ENCODE measurements around the gene NRARP.

NRARP gene

DNA sequence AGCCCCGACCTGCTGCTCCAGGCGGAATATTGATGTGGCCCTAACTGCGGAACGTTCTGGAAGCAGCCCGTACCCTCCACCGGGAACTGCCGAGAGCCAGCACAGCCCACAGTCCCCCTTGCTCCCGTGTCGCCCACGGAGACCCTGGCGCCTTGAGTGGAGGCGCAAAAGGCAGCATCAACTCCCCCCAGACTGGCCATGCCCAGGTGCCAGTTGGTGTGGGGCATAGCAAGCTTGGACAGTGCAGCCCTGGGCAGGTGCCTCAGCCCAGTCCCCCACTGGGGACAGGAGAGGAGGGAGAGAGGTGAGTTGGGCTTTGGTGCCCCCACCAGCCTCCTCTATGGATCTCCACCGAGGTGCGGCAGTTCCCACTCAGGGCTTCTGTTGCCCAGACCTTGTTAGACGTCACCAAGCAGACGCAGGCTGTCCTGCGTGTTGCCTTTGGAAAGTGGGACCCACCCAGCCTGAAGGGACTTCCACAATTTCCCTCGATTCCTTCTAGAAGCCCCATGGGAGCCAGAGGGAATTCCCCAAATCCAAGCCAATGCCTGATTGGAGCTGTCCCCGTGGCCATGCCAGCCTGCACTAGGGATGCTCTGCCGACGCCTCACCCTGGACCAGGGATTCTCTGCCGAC lies 19.8 kb upstream of the NRARP start:
- DNase-seq (ENCODE audit: low read depth in 2 of 2), result no peak

DNA sequence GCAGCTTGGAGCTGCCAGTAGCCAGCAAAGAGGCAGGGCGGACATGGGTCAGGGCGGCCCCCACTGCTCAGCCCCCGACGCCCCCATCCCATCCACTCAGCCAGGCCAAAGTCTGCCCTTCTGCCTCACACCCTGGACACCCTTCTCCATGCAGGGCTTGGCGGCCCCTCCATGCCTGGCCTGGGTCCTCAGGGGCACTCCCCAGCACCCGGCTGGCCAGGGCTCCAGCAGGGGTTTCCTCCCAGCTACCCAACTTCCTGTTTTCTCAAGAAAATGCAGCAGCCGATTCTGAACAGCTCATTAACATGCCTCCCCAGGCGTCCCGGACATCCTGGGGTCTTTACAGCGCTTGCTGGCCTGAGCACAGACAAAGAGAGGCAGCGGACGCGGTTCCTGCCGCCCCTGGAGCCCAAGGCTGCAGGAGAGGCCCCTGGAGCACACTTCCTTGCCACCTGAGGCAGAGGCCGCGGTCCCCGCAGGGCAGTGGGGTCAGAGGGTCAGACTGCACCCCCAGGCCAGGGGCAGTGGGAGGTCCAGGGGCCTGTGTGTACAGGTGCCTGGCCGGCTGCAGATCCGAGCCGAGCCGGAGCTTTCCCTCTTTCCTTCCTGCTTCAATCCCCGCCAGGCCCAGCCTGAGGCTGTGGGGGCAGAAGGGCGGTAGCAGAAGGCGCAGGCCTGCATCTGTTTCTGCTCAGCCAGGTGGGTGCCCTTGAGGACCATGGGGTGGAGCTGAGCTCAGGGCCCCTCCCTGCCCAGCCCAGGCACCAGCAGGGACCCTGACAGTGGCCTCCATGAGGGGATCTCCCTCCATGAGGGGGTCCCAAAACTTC lies 18.7 kb upstream of the NRARP start:
- no peak for DNase-seq (ENCODE audit: low read depth in 2 of 2)

DNA sequence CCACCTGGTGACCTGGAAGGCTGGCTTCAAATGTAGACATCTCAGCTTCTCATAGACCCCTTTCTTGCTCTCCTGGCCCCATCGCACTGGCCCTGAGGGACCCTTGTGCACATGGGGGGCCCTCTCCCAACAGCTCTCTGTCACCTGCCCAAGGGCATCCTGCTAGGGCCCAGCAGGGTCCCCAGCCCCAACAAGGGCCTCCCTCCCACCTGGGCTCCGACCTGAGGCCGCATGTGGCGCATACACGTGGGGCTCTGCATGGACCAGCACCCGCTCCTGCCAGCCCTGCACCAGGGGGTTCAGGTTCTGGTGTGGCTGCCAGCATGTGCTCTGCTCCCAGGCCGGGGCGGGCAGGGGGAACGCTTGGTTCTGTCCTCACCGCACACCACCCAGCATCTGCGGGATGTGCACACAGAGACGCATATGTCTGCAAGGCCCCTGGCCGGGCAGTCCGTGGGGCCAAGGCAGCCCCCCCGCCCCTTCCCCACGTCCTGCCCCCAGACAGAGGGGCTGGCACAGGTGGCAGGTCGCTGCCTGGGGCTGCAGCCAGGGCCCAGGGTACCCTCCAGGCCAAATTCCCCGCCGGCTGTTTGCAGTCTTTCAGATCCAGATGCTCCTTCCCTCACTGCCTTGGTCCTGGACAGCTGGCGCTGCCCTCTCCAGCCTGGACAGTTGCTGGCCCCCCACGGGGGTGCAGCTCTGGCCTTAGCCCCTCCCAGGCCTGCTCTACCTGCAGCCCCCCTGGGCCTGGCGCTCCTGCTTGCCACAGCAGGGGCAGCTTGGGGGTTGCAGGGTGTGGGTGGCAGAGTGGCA lies 17.9 kb upstream of the NRARP start:
- DNase-seq (ENCODE audit: low read depth in 2 of 2), result no peak

DNA sequence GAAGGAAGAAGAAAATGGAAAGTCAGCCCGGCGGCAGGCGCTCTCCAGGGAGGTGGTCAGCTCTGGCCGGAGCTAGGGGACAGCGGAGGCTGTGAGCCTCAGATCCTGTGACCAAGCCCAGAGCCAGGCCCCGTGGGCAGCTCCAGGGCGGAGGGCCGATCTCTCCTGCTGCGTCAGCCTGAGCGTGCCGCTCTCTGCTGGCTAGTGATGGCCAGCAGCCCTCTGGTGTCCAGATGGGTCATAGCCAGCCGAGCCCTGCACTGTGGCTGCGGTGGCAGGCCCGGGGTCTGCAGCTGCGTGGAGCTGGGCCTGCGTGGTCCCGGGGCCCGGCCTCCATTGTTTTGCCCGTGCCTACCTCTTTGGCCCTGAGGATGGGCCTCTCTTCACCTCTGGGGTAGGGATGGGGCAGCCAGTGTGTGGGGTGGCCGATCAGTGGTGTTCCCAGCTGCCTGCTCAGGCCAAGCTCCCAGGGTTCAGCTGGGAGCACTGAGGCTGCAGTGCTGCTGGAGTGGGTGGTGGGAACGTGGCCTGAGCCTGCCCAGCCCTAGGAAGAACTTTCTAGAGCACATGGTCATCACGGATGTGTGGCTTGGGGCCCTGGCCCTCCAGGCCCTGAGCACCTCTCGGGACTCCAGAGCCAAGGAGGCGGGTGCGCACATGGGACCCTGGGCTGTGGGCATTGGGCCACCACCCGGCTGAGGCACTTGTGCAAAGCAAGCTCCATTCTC lies 17.1 kb upstream of the NRARP start:
- DNase-seq (ENCODE audit: low read depth in 2 of 2), result no peak

DNA sequence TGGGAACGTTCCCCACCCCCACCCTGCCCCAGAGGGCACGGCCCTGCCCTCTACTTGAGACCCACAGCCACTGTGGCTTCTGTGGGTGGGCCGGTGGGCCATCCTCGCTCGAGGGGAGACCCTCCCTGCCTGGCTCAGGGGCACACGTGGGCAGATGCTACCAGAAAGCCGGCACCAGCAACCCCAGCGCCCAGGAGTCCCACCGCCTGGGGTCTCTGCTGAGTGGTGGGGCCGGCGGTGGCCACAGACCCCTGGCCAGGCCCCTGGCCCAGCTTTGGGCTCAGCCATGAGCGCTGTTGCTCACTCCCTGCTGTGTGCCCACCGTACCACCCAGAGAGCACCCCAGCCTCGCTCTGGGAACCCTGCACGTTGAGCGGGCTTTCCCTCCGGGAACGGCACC lies 16.5 kb upstream of the NRARP start:
- DNase-seq (ENCODE audit: low read depth in 2 of 2), result no peak

DNA sequence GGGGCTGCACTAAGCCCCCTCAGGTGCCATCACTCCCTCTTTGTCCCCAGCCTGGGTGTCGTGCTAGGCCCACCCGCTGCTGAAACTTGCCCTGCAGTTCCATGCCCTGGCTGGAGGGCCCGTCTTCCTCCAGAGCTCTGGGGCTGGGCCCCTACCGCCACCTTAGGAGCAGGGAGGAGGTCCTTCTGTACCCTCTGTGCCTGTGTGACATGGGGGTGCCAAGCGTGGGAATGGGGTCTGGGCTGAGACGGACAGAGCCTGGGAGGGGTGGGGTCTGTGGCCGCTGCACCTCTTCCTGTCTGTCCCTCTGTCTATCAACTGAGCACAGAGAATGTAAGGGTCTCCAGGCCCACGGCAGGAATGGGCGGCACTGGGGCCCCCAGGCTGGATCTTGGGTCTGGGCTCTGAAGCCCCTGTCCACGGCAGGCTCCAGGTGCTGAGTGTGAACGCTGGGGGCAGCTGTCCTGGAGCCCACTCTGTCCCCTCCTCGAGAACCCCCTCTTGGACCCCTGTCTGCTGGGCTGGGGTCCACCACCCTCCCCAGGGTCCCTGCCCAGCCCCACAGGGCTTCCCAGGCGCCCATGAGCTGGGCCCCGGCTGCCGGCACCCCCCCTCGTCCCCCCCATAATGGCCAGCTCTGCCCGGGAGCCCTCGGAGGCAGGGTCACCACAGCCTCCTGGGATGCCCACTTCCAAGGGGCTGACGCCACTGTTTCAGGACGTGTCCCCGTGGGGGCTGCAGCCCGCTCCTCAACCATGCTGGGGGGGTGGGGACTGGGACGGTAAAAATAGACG lies 15.8 kb upstream of the NRARP start:
- no peak for DNase-seq (ENCODE audit: low read depth in 2 of 2)

DNA sequence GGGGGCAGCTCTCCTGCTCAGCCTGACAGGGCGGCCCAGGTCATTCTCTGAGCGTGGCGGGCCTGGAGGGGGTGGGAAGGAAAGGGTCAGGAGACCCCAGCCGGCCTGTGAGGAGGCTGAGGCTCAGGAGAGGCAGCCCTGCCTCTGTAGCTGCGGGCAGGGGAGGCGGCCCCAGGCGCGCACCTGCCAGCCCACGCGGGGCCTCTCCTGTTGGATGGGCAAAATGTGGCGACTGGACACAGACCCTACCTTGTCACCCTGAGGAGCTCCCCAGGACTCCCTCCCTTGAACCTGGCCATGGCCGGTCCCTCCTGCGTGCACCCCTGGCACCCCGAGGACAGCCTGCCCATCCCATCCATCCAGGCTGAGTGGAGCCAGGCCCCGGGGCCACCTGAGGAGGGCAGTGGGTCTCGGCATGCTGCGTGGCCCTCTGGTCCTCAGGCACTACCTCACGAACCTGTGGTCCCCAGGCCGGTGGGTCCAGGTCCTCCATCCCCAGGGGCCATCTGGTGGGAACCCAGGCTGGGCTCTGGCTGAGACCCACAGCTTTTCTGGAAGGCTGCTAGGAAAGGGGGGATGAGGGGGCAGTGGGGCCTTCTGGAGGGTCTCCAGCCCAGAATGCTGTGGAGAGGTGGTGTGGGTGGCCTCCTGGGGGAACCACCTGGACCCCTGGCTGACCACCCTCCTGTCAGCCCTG lies 15.1 kb upstream of the NRARP start:
- no peak for DNase-seq (ENCODE audit: low read depth in 2 of 2)

DNA sequence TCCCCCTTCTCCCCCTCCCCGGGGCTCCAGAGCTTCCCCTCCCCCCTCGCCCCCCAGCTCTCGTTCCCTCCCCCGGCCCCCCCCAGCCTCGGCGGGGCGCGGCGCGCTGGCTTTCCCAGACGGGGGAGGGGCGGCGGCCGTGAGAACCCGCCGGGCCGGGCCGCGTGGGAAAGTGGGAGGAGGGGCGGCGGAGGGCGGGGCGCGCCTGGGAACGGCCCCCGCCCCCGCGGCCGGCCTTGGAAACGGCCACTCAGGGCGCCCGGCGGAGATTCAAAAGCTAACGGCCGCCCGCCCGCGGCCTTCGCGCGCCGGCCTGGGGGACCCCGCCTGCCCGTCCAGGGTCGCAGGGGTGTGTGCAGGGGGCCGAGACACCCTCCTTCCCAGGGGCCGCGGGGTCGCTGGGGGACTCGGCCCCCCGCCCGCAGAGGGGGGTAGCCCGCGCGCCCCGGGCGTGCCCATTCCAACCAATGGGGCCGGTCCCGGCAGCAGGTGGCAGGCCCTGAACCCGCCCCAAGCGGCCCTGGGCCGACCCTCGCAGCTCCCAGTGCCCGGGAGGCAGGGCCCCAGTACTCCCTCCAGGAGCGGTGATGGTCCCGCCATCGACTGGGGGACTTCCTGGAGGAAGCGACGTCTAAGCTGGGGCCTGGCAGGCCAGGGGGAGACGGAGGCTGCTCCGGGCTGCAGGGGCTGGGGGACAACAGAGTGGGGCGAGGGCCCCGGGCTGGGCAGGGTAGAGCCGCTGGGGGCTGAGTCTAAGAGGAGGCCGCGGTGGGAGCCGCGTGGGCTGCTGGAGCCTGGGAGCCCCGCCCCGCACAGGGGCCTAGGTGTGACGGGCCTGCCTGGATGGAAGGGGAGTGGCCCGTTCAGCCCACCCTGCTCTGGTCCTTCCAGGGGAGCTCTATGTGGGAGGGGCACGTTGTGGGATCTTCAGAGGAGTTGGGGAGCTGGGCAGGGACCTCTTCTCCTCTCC lies 14.2 kb upstream of the NRARP start:
- DNase-seq (ENCODE audit: low read depth in 2 of 2), result no peak

DNA sequence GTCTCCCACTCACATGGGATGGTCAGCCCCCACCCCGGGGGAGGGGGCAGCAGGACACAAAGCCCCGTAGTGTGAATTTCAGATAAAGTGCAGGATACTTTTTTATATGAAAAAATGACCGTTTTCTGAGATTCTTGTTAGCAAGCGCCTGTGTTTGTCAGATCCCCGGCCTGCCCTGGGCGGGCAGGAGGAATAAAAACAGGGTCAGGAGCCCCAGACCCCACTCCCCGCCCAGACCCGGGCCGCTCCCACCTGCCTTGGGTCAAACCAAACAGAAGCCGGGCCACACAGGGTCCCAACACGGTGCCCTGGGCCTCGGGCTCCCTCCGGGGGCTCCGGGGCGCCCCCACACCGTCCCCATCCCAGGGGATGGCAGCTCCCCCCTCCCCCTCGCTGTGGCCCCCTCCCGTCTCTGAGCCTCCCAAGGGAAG lies 13.5 kb upstream of the NRARP start:
- no peak for DNase-seq (ENCODE audit: low read depth in 2 of 2)

DNA sequence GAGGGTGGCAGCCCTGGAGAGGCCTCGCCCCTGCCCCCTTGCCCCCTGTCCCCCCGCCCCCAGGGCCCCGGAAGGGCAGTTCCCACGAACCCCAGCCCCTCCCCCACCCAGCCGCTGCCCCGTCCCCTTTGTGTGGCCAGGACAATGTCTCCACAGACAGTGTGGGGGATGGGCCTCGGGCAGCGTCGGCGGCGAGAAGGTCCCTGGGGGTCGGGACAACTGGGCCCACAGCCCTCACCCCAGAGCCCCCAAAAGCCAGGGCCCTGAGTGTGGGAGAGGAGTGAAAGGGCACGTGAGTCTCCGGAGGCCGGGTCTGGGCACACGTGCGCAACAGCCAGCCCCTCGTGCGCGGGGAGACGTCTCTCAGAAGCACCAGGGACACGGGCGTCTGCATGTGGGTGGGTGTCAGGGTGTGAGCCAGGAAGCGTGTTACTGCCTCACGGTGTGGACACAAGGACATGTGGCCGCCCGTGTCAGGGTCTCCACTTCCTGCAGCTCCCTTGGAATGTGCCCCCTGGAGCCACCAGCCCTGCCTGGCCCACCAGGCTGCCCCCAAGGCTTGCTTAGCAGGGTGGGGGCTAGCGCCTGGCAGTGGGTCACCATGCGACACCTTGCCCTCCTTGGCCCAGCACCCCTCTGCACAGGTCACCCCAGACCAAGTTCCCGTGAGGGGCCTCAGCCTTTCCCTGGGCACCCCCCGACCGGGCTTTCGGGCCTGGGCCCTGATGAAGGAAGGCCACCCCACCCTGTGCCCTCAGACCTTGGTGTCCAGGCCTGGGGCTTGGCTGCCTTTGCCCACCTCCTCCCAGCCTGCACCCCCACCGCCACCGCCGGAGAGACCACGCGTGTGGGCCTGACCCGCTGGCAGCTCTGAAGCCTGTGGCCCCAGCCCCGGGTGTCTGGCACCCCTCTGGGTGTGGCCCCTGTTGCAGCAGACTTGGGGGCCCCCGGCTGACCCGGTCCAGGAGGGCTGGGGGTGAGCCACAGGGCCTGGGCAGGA lies 12.8 kb upstream of the NRARP start:
- DNase-seq (ENCODE audit: low read depth in 2 of 2), result no peak

DNA sequence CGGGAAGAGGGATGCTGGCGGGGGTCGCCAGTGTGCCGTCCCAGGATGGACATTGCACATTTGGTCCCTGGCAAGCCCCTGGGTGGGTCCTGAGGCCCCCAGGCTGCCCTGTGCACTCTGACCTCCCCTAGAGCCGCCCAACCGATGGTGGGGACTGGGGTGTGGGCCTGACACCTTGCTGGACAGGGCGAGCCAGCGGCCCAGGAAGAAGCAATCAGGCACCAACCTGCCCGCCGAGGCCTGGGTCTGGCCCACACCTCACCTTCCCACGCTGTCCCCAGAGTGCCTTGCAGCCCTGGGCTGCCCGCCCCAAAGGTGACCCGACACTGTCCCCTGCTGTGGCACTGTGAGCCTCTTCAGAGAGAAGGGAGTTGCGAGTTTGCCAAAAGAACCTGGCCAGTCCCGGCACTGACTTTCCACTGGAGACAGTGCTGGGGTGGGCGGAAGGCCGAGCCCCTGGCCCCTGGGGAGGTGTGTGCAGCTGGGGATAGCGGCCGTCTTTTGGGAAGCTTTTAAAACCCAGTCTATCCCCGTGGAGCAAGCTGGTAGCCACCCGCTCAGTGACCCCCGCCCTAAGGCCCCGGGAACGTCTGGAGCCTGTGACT lies 12.0 kb upstream of the NRARP start:
- no peak for DNase-seq (ENCODE audit: low read depth in 2 of 2)

DNA sequence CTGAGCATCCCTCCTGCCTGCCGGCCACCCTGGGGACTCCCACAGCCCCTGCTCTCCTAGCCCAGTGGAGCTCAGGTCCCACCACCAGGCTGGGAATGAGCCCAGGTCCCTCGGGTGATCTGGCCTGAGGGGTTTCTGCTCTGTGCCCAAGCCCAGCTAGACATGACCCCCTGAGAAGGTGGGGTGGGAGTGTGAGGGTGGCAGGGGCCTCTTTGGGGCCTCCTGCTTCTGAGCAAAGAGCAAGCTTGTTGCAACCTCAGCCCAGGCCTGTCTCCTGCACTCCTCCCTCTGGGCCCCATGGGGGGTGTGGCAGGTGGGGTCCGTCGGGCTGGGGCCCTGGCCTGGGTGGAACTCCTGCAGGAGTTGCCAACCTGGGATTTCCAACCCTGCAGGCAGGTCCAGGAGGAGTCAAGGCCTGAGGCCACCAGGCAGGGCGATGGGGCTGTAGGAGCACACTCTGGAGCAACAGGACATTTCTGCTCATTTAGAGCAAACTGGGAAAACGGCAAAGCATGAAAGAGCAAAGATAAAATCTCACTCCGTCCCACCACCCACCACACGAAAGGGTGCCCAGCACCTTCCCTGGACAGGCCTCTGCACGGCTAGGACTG lies 11.4 kb upstream of the NRARP start:
- no peak for DNase-seq (ENCODE audit: low read depth in 2 of 2)

DNA sequence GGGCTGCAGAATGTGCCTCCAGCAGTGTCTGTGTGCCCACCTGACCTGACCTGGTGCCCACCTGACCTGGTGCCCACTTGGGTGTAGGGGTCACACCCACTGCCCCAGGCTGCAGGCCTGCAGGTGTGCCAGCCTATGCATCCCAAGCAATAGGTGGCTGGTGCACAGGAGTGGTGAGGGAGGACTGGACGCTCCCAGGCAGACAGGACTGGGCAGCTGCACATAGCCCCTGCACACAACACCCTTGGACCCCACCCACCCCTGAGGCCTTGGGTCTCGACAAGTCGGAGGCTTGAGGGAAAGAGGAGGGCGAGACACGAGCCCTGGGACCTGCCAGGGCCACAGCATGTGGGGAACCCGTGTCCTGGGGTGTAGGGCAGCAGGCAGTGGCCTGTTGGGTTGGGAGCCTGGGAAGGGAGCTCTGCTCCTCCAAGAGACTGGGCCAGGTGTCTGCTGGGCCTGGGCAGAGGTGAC lies 10.8 kb upstream of the NRARP start:
- no peak for DNase-seq (ENCODE audit: low read depth in 2 of 2)

DNA sequence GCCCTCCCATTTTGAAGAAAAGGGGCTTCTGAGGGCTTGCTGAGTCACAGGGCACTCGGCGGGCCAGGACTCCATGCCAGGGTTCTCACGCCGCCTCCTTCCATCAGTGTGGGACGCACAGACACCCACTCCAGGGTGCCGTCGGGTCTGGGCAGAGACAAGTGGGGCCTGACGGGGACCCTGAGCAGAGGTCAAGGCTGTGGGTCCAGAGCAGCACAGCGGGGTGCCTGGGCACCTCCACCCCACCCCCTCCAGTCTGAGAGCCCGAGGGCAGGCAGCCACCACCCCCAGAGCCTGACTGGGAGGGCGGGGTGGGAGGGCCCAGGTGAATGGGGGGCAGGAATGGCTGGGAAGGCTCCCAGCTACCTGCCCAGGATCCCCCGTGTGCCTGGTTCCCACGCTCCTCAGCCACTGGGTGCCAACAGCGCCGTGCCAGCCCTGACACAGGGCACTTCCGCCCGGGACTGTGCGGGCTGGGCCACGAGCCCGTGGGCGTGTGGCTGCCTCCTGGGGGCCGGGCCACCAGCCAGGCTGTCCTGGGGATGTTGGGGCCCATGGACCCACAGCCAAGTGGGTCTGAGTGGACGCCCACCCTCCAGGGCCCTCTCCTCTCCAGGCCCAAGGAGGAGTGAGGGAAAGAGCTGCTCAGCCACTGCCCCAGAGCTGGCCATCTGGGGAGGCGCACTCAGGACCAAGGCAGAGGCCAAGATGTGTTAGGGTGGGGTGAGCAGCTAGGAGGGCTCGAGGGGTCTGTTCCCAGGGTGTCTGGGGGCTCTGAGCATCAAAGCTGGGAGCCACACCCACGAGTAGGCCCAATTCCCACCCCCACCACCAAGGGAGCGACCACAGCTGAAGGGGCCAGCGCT lies 10.1 kb upstream of the NRARP start:
- no peak for DNase-seq (ENCODE audit: low read depth in 2 of 2)

DNA sequence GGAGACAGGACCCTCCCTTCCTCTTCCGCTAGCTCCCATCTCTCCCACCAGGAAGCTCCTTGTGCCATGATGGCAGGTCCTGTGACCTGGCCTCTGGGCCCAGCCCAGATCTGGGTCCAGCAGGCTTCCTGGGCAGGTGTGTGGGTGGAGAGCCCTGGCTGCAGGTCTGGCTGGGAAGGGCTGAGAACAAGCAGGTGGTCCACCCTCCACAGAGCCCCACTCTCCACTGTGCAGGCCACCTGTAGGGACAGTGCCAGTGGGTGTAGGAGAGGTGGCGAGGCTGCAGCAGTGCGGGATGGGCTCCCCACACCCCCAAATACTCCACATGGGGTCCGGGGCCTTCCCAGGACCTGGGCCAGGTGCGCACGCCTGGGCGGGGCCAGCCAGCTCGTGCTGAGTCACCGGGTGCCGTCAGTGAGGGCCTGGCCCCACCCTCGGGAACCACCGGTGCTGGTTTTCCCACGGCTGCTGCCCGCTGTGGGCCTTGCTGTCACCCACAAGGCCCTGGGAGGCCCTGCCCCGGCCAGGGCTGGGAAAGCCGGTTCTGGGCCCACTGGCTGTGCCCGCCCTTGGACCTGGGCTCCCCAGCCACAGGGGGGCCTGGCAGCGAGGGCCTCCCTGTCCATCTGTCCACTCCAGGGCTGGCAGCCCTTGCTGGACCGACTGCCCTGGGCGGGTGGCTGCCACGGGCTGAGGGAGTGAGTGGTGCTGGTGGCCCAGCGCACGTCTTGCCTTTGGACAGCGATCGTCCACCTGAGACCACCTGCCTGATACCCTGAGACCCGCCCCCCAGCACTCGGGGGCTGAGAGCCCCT lies 9.3 kb upstream of the NRARP start:
- no peak for DNase-seq (ENCODE audit: low read depth in 2 of 2)

Measured in stimulated activated CD8-positive, alpha-beta memory T cell treated with anti-CD3 and anti-CD28 coated beads, Interleukin-7, amount 100 ng/mL, for 4 hours (primary cell).